ENCODE results near the gene SCGB2B2. TPM values are rescaled to one million over a fixed set of nuclear protein-coding genes. Genes with fewer than 3 reads are reported as not detected.

The SCGB2B2 gene
- total RNA-seq, 1 donor from 2014 or later = 1.2 TPM

DNA sequence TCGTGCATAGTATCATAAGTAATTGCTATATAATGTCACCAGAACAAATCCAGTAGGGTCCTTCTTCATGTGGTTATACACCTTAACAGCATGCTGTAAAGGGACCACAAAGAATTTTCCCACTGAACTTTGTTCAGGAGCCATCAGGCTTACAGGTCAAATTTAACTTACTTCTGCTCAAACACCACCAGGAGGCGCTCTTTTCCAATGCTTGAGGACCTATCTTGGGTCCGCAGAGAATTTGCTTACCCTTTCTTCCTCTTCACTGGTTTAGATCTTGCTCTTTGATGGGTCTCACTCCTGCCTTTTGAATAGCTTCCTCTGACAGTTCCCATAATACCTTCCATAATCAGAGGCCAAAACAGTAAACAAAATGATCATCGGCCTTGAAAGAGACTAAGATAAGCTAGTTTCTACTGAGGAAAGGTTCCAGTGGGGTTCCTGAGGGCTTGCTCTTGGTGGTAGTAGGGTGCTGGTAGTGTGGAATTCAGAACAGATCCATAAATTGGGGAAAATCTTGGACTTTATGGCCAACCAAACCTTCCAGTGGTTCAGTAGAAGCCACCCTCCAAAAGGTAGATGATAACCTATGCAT, 37.4 kb downstream of the SCGB2B2 start:
- intact Hi-C loops (cut with DNase I) = loop anchor here (2.0 kb wide), 1 partner anchor 73 kb away; no protein-coding TSS in a partner anchor

GRCh38 chr19:34633802-34634201, 43.2 kb downstream of the SCGB2B2 start:
- no peak for DNase-seq (ENCODE audit: low spot score)
- intact Hi-C loops (cut with DNase I) = no loop called here

More for the DNA sequence above, 37.4 kb downstream of the SCGB2B2 start:
- no peak for DNase-seq (ENCODE audit: low spot score)

Other genes starting within 250 kb of the SCGB2B2 start
- 49.3 TPM for gene UBA2, start 248.8 kb downstream of the SCGB2B2 start, total RNA-seq
- 34.7 TPM for gene WTIP, start 195.4 kb downstream of the SCGB2B2 start, total RNA-seq
- 32.6 TPM for gene ZNF302, start 519 bp upstream of the SCGB2B2 start, total RNA-seq
- gene ZNF181, start 57.1 kb upstream of the SCGB2B2 start, total RNA-seq = 19.3 TPM
- gene ZNF599, start 96.1 kb upstream of the SCGB2B2 start, total RNA-seq = 5.4 TPM
- gene ZNF30, start 249.7 kb upstream of the SCGB2B2 start, total RNA-seq = 2.4 TPM